T-helper 22 cell (primary cell): Measurements from ENCODE around the gene PON3.

Experiments used
- DNase-seq: peaks from one replicate; pipeline ENCODE4 v3.0.0-alpha.2; 2020; ENCODE audit warnings: low read depth

Gene PON3

GRCh38 chr7:95338832-95339231, 57.3 kb downstream of the PON3 start:
- DNase-seq: no peak

GRCh38 chr7:95335093-95335492, 61.1 kb downstream of the PON3 start:
- DNase-seq: no peak

DNA sequence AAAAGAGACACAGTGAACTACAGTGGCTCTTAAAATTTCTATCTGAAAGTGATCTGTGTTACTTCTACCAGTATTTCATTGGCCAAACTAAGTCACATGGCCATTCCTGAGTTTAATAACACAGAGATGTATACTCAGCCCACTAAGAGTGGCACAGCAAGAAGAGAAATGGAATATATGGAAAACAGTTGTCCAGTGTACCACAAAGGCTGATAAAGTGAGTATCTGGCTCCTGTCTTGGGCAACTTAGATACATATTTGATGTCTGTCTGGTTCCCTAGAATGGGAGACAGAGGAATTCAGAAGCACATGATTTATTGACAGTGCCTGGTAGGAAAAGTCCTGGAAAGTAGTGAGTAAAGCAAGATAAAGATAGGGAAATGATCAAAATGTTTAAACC, 61.7 kb downstream of the PON3 start:
- DNase-seq: no peak

DNA sequence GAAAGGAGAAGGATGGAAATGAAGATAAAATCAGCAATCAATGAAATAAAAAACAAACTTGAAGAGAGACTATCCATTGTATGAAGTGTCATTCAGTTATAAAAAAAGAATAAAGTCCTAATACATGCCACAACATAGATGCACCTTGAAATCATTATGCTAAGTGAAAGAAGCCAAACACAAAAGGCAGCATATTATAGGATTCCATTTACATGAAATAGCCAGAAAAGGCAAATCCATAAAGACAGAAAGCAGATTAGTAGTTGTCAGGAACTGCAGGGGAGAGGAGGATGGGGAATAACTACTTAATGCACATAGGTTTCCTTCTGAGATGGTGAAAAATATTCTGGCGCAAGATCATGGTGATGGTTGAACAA, 65.2 kb downstream of the PON3 start:
- DNase-seq: no peak

- no peak for DNase-seq
These were observed 65.8 kb downstream of the PON3 start for GRCh38 chr7:95330204-95330960.

DNA sequence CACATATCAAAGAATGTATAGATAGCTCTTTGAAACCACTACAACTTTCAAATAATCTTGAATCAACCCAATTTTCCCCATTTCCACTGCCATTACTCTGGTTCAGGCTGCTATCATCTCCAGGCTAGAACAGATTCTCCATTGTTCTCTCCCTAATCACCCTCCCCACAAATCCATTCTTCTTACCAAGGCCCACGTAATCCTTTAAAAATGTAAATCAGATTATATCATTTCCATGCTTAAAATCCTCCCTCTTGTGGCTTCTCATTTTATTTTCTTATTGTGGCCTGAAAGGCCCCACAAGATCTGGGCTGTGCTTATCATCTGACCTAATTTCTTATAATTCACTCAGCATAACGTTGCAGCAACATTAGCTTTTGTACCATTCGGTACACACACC, 68.8 kb downstream of the PON3 start:
- no peak for DNase-seq

GRCh38 chr7:95324431-95324830, 71.7 kb downstream of the PON3 start, which contains the start of gene PON1:
PON1 (minus strand) TSS chr7:95324532; CDS start chr7:95324475, 57 bp downstream.
- DNase-seq: no peak

DNA sequence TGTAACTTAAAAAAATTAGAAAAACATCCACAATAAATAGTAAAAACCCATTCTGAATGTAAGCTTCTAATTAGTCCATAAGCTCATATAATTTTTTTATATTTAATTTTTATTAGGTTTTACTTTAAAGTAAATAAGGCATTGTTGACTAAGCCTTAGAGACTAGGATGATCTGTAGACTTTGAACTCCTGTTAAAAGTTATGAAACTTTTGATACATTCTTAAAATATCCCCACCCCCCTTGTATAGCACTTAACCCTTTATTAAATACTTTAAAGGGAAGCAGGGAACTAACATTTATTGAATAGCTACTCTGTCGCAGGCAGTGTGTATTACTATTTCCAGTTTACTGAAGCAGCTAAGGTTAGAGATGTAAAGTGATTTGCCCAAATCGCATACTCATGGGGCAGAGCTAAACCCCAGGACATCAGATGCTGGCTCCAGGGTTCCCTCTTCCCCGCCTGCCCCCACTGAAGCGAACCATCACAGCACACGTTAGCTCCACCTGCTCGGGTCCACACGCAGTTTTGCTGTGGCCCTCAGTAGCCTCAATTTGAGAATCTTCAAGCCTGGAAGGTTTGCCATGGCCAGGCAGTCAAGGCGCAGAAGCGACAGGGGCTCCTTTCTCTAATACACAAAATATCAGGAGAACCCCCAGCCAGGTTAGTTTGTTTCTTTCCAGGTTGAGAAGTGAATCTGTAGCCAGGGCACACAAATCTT, 72.6 kb downstream of the PON3 start:
- DNase-seq: no peak

DNA sequence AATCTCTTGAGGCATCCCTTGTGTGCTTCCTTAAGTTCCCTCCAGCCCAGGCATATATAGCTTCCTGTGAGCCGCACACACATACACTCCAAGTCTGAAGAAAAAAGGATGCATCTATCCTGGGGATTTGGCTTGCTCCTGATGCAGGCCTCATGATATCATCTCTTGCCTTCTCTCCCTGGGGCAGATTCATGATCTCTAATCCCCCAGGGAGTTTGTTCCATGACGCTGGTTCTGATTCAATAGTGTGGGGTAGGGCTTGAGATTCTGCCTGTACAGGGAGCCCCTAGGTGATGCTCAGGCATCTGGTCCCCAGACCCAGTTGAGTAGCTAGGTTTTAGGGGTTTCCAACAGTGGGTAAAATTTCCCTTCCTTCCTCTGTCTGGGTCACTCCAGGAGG, 73.3 kb downstream of the PON3 start:
- DNase-seq: no peak

GRCh38 chr7:95322396-95322795, 73.8 kb downstream of the PON3 start:
- no peak for DNase-seq

- DNase-seq: no peak
These were observed 74.5 kb downstream of the PON3 start for GRCh38 chr7:95321720-95322119.

- no peak for DNase-seq
These were observed 75.5 kb downstream of the PON3 start for GRCh38 chr7:95320651-95321050.

- no peak for DNase-seq
These were observed 76.6 kb downstream of the PON3 start for GRCh38 chr7:95319570-95319969.

- no peak for DNase-seq
These were observed 77.6 kb downstream of the PON3 start for GRCh38 chr7:95318501-95319100.

GRCh38 chr7:95317966-95318365, 78.2 kb downstream of the PON3 start:
- DNase-seq: no peak

DNA sequence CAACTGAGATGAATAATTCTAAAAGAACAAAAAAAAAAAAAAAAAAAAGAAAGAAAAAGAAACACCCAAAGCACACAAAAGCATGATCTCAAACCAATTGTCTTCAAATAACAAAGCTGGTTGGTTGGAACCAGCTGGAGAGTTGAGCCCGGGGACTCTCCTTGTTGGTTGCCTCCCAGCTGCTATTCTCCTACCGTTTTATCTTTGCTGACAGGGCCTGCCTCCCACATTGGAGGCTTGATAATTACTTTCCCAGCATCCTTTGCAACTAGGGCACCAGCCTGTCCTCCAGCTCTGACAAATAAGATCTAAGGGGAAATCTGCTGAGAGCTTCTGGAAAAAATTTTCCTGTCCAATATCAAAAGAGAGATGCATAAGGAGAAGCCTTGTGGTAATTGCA, 78.6 kb downstream of the PON3 start:
- no peak for DNase-seq

DNA sequence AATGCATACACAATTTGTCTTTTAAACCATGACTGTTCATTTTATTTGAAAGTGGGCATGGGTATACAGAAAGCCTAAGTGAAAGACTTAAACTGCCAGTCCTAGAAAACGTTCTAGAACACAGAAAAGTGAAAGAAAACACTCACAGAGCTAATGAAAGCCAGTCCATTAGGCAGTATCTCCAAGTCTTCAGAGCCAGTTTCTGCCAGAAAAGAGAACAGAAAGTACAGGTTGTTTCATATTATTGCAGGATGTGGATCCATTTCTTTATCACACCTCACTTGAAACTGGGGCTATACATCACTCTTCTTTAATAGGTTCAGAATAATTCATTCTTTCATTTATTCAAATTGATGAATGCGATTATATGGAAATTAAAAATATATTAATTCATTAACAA, 79.6 kb downstream of the PON3 start:
- no peak for DNase-seq

DNA sequence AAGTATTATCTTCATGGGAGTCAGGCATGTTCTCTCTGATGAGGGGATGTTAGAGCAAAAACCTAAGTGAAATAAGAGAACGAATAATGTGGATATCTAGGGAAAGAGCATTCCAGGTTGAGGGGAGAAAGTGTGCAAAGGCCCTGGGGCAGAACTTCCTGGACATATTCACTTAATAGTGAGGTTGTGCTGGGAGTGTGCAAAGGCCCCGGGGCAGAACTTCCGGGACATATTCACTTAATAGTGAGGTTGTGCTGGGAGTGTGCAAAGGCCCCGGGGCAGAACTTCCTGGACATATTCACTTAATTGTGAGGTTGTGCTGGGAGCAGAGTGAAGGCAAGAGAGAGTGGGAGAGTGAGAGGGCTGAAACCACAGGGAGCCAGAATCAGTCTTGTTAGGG, 83.6 kb downstream of the PON3 start:
- no peak for DNase-seq

DNA sequence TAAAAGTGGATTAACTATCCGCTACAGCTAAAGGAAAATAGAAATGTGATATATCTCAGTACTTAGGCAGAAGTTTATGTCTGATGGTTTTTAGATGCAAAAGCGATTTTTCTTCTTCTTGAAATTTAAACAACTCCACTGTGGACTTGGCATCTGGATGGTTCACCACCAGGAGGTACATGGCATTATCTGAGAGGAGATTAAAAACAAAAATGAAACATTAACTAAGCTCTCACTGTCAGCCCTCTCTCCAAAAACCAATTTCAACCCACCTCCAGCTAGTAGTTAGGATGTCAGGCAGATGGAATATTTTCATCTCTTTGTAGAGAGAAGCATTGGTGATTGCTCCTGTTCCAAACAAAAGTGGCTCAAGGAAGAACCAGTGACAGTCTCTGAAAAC, 84.8 kb downstream of the PON3 start:
- no peak for DNase-seq

DNA sequence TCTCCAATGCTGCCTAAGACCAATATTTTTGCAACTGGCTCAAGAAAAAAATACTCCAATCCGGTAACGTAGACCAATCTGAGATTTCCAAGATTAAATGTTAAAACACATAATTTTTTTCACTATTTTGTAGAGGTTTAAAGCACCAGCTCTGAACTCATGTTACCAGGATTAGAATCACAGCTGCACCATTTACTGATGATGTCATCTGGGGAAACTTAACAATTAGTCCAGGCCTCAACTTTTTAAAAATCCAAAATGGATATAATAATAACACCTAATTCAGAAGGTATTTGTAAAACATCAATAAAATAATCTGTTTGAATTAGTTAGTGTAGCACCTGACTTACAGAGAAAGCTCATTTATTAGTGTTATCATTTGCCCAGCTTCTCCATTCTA, 86.2 kb downstream of the PON3 start:
- DNase-seq: no peak
